Endothelial cell (in vitro differentiated cells): ENCODE data around the gene ULBP1. TPM values are rescaled to one million over a fixed set of nuclear protein-coding genes. Genes with fewer than 3 reads are reported as not detected.

Source experiments
- DNase-seq: peaks from one replicate; pipeline ENCODE4 v3.0.0; 2021; ENCODE audit warnings: low spot score
- H3K27ac Mint-ChIP-seq: one replicate; pipeline ENCODE4 v1.8.0; 2021; ENCODE audit warnings: mixed read lengths, inconsistent platforms; ENCODE audit not compliant: unreplicated experiment
- H3K27me3 Mint-ChIP-seq: one replicate; pipeline ENCODE4 v1.8.0; 2021; ENCODE audit warnings: mild to moderate bottlenecking, moderate library complexity, mixed read lengths, inconsistent platforms; ENCODE audit not compliant: unreplicated experiment
- H3K36me3 Mint-ChIP-seq: one replicate; pipeline ENCODE4 v1.8.0; 2021; ENCODE audit warnings: mild to moderate bottlenecking, low read depth, mixed read lengths, inconsistent platforms; ENCODE audit not compliant: unreplicated experiment
- H3K4me1 Mint-ChIP-seq: one replicate; pipeline ENCODE4 v1.8.0; 2021; ENCODE audit warnings: mild to moderate bottlenecking, mixed read lengths, inconsistent platforms; ENCODE audit not compliant: unreplicated experiment
- H3K4me3 Mint-ChIP-seq: one replicate; pipeline ENCODE4 v1.8.0; 2021; ENCODE audit warnings: mild to moderate bottlenecking, mixed read lengths, inconsistent platforms; ENCODE audit not compliant: unreplicated experiment
- H3K9me3 Mint-ChIP-seq: one replicate; pipeline ENCODE4 v1.8.0; 2021; ENCODE audit warnings: mixed read lengths, inconsistent platforms; ENCODE audit not compliant: unreplicated experiment
- CTCF ChIP-seq: fragments of 200-600 bp; sonication (generic); IDR thresholded peaks from one replicate; pipeline ENCODE4 v1.5.0; 2021; ENCODE audit warnings: antibody characterized with exemption; ENCODE audit not compliant: unreplicated experiment
- total RNA-seq: library from RNA; stranded (reverse); fragmentation: NEBNext Ultra II Directional; extraction: Animal tissue kit (Norgen Biotek cat#: 25700); gene quantifications from one replicate; pipeline ENCODE4 v1.2.1, GENCODE V29; 2021; ENCODE audit not compliant: unreplicated experiment

ULBP1 gene
- total RNA-seq, 1 donor from 2014 or later: 24.8 TPM

DNA sequence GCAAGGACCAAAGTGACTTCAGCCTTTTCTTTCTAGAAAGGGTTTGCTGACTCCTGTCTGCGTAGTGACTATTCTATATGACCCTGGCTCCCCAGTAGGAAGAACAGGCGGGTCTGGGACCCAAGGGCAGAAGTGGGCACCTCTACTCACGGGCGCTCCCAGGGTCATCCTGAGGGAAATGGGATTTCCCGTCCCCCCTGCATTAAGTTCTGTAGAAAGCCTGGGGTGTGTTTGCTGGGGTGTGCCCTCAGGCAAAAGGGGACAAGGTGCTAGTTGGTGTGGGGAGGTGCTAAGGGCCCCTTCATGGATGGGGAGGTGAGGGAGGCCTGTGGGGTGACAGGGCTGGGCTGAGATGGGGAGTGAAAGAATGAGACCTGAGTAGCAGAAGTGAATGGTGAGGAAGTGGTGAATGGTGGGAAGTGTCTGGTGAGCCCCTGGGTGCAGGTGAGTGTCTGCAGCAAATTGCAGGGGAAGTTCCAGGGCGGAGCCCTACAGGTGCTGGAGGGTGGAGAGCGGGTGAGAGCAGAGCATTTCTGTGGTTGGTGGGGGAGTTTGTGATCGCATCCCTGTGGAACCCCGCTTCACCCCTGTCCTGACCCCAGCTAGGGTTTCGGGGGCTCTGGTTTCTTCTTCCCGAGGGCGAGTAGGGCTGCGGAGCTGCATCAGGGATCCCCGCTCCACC is 40.5 kb downstream of the ULBP1 start:
- no peaks in the 10 kb centered on the region for H3K9me3 Mint-ChIP-seq
- H3K27ac Mint-ChIP-seq: peak overlapping the region; percentile 74
- DNase-seq: no peak
- peaks cover 15% of the 10 kb centered on the region for H3K27me3 Mint-ChIP-seq
- peaks cover 33% of the 10 kb centered on the region for H3K4me1 Mint-ChIP-seq
- H3K4me3 Mint-ChIP-seq: peak overlapping the region; percentile 92
- H3K36me3 Mint-ChIP-seq: peaks cover 21% of the 10 kb centered on the region
- TF ChIP-seq CTCF: no peak

GRCh38 chr6:150004783-150005717 is 41.3 kb downstream of the ULBP1 start:
- Mint-ChIP-seq H3K9me3 (no peaks in the 10 kb centered on the region), H3K27ac (peak overlapping the region; percentile 88), H3K27me3 (peaks cover 16% of the 10 kb centered on the region), H3K4me3 (peak overlapping the region; percentile 92), H3K36me3 (peaks cover 17% of the 10 kb centered on the region), H3K4me1 (peaks cover 42% of the 10 kb centered on the region)
- DNase-seq: peak; percentile 95
- TF ChIP-seq CTCF: no peak

GRCh38 chr6:150005761-150006651 is 42.3 kb downstream of the ULBP1 start:
- Mint-ChIP-seq H3K27ac (no peak overlapping the region), H3K36me3 (peaks cover 9% of the 10 kb centered on the region), H3K9me3 (no peaks in the 10 kb centered on the region), H3K4me3 (peak overlapping the region; percentile 84), H3K4me1 (peaks cover 40% of the 10 kb centered on the region), H3K27me3 (peaks cover 18% of the 10 kb centered on the region)
- DNase-seq: no peak
- no peak for TF ChIP-seq CTCF

- Mint-ChIP-seq H3K4me1 (peaks cover 43% of the 10 kb centered on the region), H3K9me3 (no peaks in the 10 kb centered on the region), H3K36me3 (peaks cover 4% of the 10 kb centered on the region), H3K27ac (no peak overlapping the region), H3K27me3 (peaks cover 18% of the 10 kb centered on the region), H3K4me3 (no peak overlapping the region)
- no peak for DNase-seq
- peak; percentile 57 for TF ChIP-seq CTCF
Measured at GRCh38 chr6:150006961-150007464, 43.3 kb downstream of the ULBP1 start.
